Neuron (in vitro differentiated cells): Measurements from ENCODE around the gene CADPS2.

Experiments used
- H2AFZ ChIP-seq: one replicate; pipeline ENCODE4 v1.6.1; 2013; ENCODE audit warnings: low read depth, mild to moderate bottlenecking, inconsistent platforms, low read length, moderate library complexity
- H3K27me3 ChIP-seq: one replicate; pipeline ENCODE4 v1.6.1; 2013; ENCODE audit warnings: low read length; ENCODE audit not compliant: insufficient read depth
- H3K36me3 ChIP-seq: one replicate; pipeline ENCODE4 v1.6.1; 2013; ENCODE audit warnings: low read length; ENCODE audit not compliant: insufficient read depth
- H3K4me1 ChIP-seq: one replicate; pipeline ENCODE4 v1.6.1; 2013; ENCODE audit warnings: low read length; ENCODE audit not compliant: insufficient read depth
- H3K4me3 ChIP-seq: 2 replicates; pipeline ENCODE4 v1.5.1; 2013; ENCODE audit warnings: mild to moderate bottlenecking, low read length, moderate library complexity
- H3K9me3 ChIP-seq: one replicate; pipeline ENCODE4 v1.6.1; 2013; ENCODE audit warnings: low read length

Gene CADPS2

GRCh38 chr7:122442929-122443328 lies 443.3 kb downstream of the CADPS2 start:
- H3K36me3 ChIP-seq: no peaks in the 10 kb centered on the region
- no peak overlapping the region for H3K4me3 ChIP-seq
- H3K9me3 ChIP-seq: no peaks in the 10 kb centered on the region
- H3K4me1 ChIP-seq: peaks cover 12% of the 10 kb centered on the region
- H2AFZ ChIP-seq: no peak overlapping the region
- H3K27me3 ChIP-seq: no peaks in the 10 kb centered on the region

- Histone ChIP-seq H2AFZ (peak overlapping the region; percentile 15), H3K27me3 (no peaks in the 10 kb centered on the region), H3K4me3 (no peak overlapping the region)
Measured at GRCh38 chr7:122438492-122438891, 447.8 kb downstream of the CADPS2 start.

GRCh38 chr7:122438006-122438405 lies 448.3 kb downstream of the CADPS2 start:
- Histone ChIP-seq H3K36me3 (no peaks in the 10 kb centered on the region), H3K4me1 (peaks cover 25% of the 10 kb centered on the region), H3K4me3 (no peak overlapping the region), H2AFZ (peak overlapping the region; percentile 15), H3K9me3 (no peaks in the 10 kb centered on the region), H3K27me3 (no peaks in the 10 kb centered on the region)

More at GRCh38 chr7:122438492-122438891, 447.8 kb downstream of the CADPS2 start:
- Histone ChIP-seq H3K4me1 (peaks cover 25% of the 10 kb centered on the region), H3K9me3 (no peaks in the 10 kb centered on the region), H3K36me3 (no peaks in the 10 kb centered on the region)

GRCh38 chr7:122433765-122434164 lies 452.5 kb downstream of the CADPS2 start:
- Histone ChIP-seq H3K9me3 (no peaks in the 10 kb centered on the region), H2AFZ (no peak overlapping the region), H3K27me3 (no peaks in the 10 kb centered on the region), H3K36me3 (no peaks in the 10 kb centered on the region), H3K4me1 (peaks cover 39% of the 10 kb centered on the region), H3K4me3 (no peak overlapping the region)

- Histone ChIP-seq H3K9me3 (no peaks in the 10 kb centered on the region), H3K36me3 (no peaks in the 10 kb centered on the region), H3K4me1 (peaks cover 24% of the 10 kb centered on the region), H3K4me3 (no peak overlapping the region), H3K27me3 (no peaks in the 10 kb centered on the region), H2AFZ (peak overlapping the region; percentile 68)
Measured at GRCh38 chr7:122430710-122431109, 455.6 kb downstream of the CADPS2 start.

- H2AFZ ChIP-seq: peak overlapping the region; percentile 68
Measured at GRCh38 chr7:122429926-122430325, 456.3 kb downstream of the CADPS2 start.

GRCh38 chr7:122425731-122426130 lies 460.5 kb downstream of the CADPS2 start:
- Histone ChIP-seq H3K4me1 (peaks cover 16% of the 10 kb centered on the region), H3K4me3 (no peak overlapping the region), H2AFZ (no peak overlapping the region), H3K27me3 (no peaks in the 10 kb centered on the region), H3K36me3 (no peaks in the 10 kb centered on the region), H3K9me3 (no peaks in the 10 kb centered on the region)

More at GRCh38 chr7:122429926-122430325, 456.3 kb downstream of the CADPS2 start:
- H3K4me3 ChIP-seq: no peak overlapping the region
- H3K27me3 ChIP-seq: no peaks in the 10 kb centered on the region
- H3K4me1 ChIP-seq: peaks cover 25% of the 10 kb centered on the region
- no peaks in the 10 kb centered on the region for H3K9me3 ChIP-seq
- no peaks in the 10 kb centered on the region for H3K36me3 ChIP-seq

- Histone ChIP-seq H3K27me3 (no peaks in the 10 kb centered on the region), H3K36me3 (no peaks in the 10 kb centered on the region), H3K9me3 (no peaks in the 10 kb centered on the region), H3K4me1 (peaks cover 5% of the 10 kb centered on the region), H3K4me3 (no peak overlapping the region), H2AFZ (no peak overlapping the region)
Measured at GRCh38 chr7:122423591-122423990, 462.7 kb downstream of the CADPS2 start.

- Histone ChIP-seq H3K27me3 (no peaks in the 10 kb centered on the region), H3K9me3 (no peaks in the 10 kb centered on the region), H3K4me1 (peaks cover 29% of the 10 kb centered on the region), H2AFZ (peak overlapping the region; percentile 40), H3K36me3 (no peaks in the 10 kb centered on the region), H3K4me3 (no peak overlapping the region)
Measured at GRCh38 chr7:122416336-122416735, 469.9 kb downstream of the CADPS2 start.

GRCh38 chr7:122415510-122415909 lies 470.8 kb downstream of the CADPS2 start:
- H3K36me3 ChIP-seq: no peaks in the 10 kb centered on the region
- H3K27me3 ChIP-seq: no peaks in the 10 kb centered on the region
- no peak overlapping the region for H2AFZ ChIP-seq
- H3K4me1 ChIP-seq: peaks cover 29% of the 10 kb centered on the region
- no peaks in the 10 kb centered on the region for H3K9me3 ChIP-seq
- no peak overlapping the region for H3K4me3 ChIP-seq

- Histone ChIP-seq H3K36me3 (no peaks in the 10 kb centered on the region), H2AFZ (peak overlapping the region; percentile 57), H3K9me3 (no peaks in the 10 kb centered on the region), H3K27me3 (no peaks in the 10 kb centered on the region), H3K4me3 (no peak overlapping the region), H3K4me1 (peaks cover 30% of the 10 kb centered on the region)
Measured at GRCh38 chr7:122413339-122413738, 472.9 kb downstream of the CADPS2 start.

GRCh38 chr7:122412883-122413282 lies 473.4 kb downstream of the CADPS2 start:
- Histone ChIP-seq H3K4me1 (peaks cover 31% of the 10 kb centered on the region), H3K36me3 (no peaks in the 10 kb centered on the region), H3K9me3 (no peaks in the 10 kb centered on the region)

GRCh38 chr7:122412441-122412840 lies 473.8 kb downstream of the CADPS2 start:
- H3K27me3 ChIP-seq: no peaks in the 10 kb centered on the region
- no peaks in the 10 kb centered on the region for H3K36me3 ChIP-seq
- H2AFZ ChIP-seq: no peak overlapping the region
- no peak overlapping the region for H3K4me3 ChIP-seq
- no peaks in the 10 kb centered on the region for H3K9me3 ChIP-seq
- H3K4me1 ChIP-seq: peaks cover 31% of the 10 kb centered on the region

More at GRCh38 chr7:122412883-122413282, 473.4 kb downstream of the CADPS2 start:
- H3K4me3 ChIP-seq: no peak overlapping the region
- no peak overlapping the region for H2AFZ ChIP-seq
- H3K27me3 ChIP-seq: no peaks in the 10 kb centered on the region

GRCh38 chr7:122407195-122407594 lies 479.1 kb downstream of the CADPS2 start:
- no peak overlapping the region for H3K4me3 ChIP-seq
- H2AFZ ChIP-seq: no peak overlapping the region
- H3K9me3 ChIP-seq: no peaks in the 10 kb centered on the region
- H3K4me1 ChIP-seq: peaks cover 7% of the 10 kb centered on the region
- H3K27me3 ChIP-seq: no peaks in the 10 kb centered on the region
- H3K36me3 ChIP-seq: no peaks in the 10 kb centered on the region
